H7 (cell line): Measurements from ENCODE around the gene GUF1. TPM values are rescaled to one million over a fixed set of nuclear protein-coding genes. Genes with fewer than 3 reads are reported as not detected.

Experiments
- DNase-seq: peaks from one replicate; pipeline ENCODE4 v3.0.0; 2012
- H3K27me3 ChIP-seq: 2 replicates; pipeline ENCODE4 v1.6.0; 2011; ENCODE audit warnings: mild to moderate bottlenecking, low read length; ENCODE audit not compliant: control insufficient read depth, insufficient read depth
- H3K36me3 ChIP-seq: replicated peaks from 2 replicates; pipeline ENCODE4 v1.5.1; 2011; ENCODE audit warnings: low read length; ENCODE audit not compliant: control insufficient read depth, insufficient read depth
- H3K4me3 ChIP-seq: 2 replicates; pipeline ENCODE4 v1.5.1; 2011; ENCODE audit warnings: low read depth, mild to moderate bottlenecking, control low read depth, low read length, moderate library complexity; ENCODE audit not compliant: insufficient read depth
- total RNA-seq: library from RNA; depleted of rRNA; stranded (reverse); fragments of >200 nt; shearing (Covaris generic); gene quantifications from 2 replicates; pipeline ENCODE4 v1.2.3, GENCODE V29; 2014

Gene GUF1
- total RNA-seq, 1 experiment from 2014 or later: 21.9 TPM

- Histone ChIP-seq H3K4me3 (no peak overlapping the region), H3K36me3 (no peaks in the 10 kb centered on the region), H3K27me3 (no peaks in the 10 kb centered on the region)
- DNase-seq: no peak
Measured at GRCh38 chr4:44670506-44671199, 7.6 kb upstream of the GUF1 start.

GRCh38 chr4:44671636-44672035 lies 6.6 kb upstream of the GUF1 start:
- Histone ChIP-seq H3K4me3 (no peak overlapping the region), H3K36me3 (no peaks in the 10 kb centered on the region), H3K27me3 (no peaks in the 10 kb centered on the region)
- no peak for DNase-seq

GRCh38 chr4:44674471-44674870 lies 3.7 kb upstream of the GUF1 start:
- Histone ChIP-seq H3K4me3 (no peak overlapping the region), H3K36me3 (no peaks in the 10 kb centered on the region), H3K27me3 (no peaks in the 10 kb centered on the region)
- no peak for DNase-seq

GRCh38 chr4:44675366-44675765 lies 2.9 kb upstream of the GUF1 start:
- Histone ChIP-seq H3K4me3 (no peak overlapping the region), H3K27me3 (no peaks in the 10 kb centered on the region)
- no peak for DNase-seq

GRCh38 chr4:44679060-44679459 lies 840 bp downstream of the GUF1 start:
- no peak for DNase-seq
- peak overlapping the region; percentile 78 for H3K4me3 ChIP-seq
- 0 out of 2 replicates have a peak, but pooled peaks cover 1% of the 10 kb centered on the region for H3K36me3 ChIP-seq
- H3K27me3 ChIP-seq: no peaks in the 10 kb centered on the region

More at GRCh38 chr4:44675366-44675765, 2.9 kb upstream of the GUF1 start:
- H3K36me3 ChIP-seq: no peaks in the 10 kb centered on the region

- no peak for DNase-seq
- H3K4me3 ChIP-seq: no peak overlapping the region
- no peaks in the 10 kb centered on the region for H3K27me3 ChIP-seq
- H3K36me3 ChIP-seq: peaks cover 9% of the 10 kb centered on the region
Measured at GRCh38 chr4:44684648-44685047, 6.4 kb downstream of the GUF1 start.

GRCh38 chr4:44700427-44700826 lies 22.2 kb downstream of the GUF1 start:
- no peak for DNase-seq
- Histone ChIP-seq H3K4me3 (no peak overlapping the region), H3K36me3 (peaks cover 12% of the 10 kb centered on the region), H3K27me3 (no peaks in the 10 kb centered on the region)

- H3K36me3 ChIP-seq: peaks cover 12% of the 10 kb centered on the region
- DNase-seq: no peak
- no peaks in the 10 kb centered on the region for H3K27me3 ChIP-seq
- no peak overlapping the region for H3K4me3 ChIP-seq
Measured at GRCh38 chr4:44701037-44701436, 22.8 kb downstream of the GUF1 start.

GRCh38 chr4:44704673-44705072 lies 26.5 kb downstream of the GUF1 start:
- H3K27me3 ChIP-seq: no peaks in the 10 kb centered on the region
- no peak for DNase-seq
- peaks cover 4% of the 10 kb centered on the region for H3K36me3 ChIP-seq
- no peak overlapping the region for H3K4me3 ChIP-seq

- Histone ChIP-seq H3K36me3 (no peaks in the 10 kb centered on the region), H3K4me3 (no peak overlapping the region), H3K27me3 (no peaks in the 10 kb centered on the region)
- no peak for DNase-seq
Measured at GRCh38 chr4:44713125-44713524, 34.9 kb downstream of the GUF1 start.

- no peak overlapping the region for H3K4me3 ChIP-seq
- DNase-seq: no peak
- no peaks in the 10 kb centered on the region for H3K27me3 ChIP-seq
- no peaks in the 10 kb centered on the region for H3K36me3 ChIP-seq
Measured at GRCh38 chr4:44716597-44716996, 38.4 kb downstream of the GUF1 start.

- Histone ChIP-seq H3K27me3 (no peaks in the 10 kb centered on the region), H3K36me3 (no peaks in the 10 kb centered on the region), H3K4me3 (no peak overlapping the region)
- DNase-seq: no peak
Measured at GRCh38 chr4:44720371-44720770, 42.2 kb downstream of the GUF1 start.

- no peaks in the 10 kb centered on the region for H3K36me3 ChIP-seq
- H3K4me3 ChIP-seq: no peak overlapping the region
- no peak for DNase-seq
- peaks cover 2% of the 10 kb centered on the region; the same call in 1 of the 2 replicates for H3K27me3 ChIP-seq
Measured at GRCh38 chr4:44722001-44722400, 43.8 kb downstream of the GUF1 start.

- DNase-seq: no peak
- Histone ChIP-seq H3K27me3 (peaks cover 2% of the 10 kb centered on the region; the same call in 1 of the 2 replicates), H3K36me3 (no peaks in the 10 kb centered on the region), H3K4me3 (peak overlapping the region; percentile 82; the same call in 1 of the 2 replicates)
Measured at GRCh38 chr4:44725166-44725565, 46.9 kb downstream of the GUF1 start.

- H3K4me3 ChIP-seq: peak overlapping the region; percentile 82
- DNase-seq: no peak
- peaks cover 2% of the 10 kb centered on the region; the same call in 1 of the 2 replicates for H3K27me3 ChIP-seq
- no peaks in the 10 kb centered on the region for H3K36me3 ChIP-seq
Measured at GRCh38 chr4:44725726-44726037, 47.5 kb downstream of the GUF1 start.
